GM12892 (cell line): ENCODE results near the gene C19orf44.

Experiments used
- POLR2A ChIP-seq: IDR thresholded peaks from 2 replicates; pipeline ENCODE4 v1.6.1; 2011; ENCODE audit warnings: low read depth, low read length, control low read depth
- POLR2AphosphoS5 ChIP-seq: IDR thresholded peaks from 2 replicates; pipeline ENCODE4 v1.6.1; 2011; ENCODE audit warnings: low read depth, low read length, control low read depth

- TF ChIP-seq POLR2A (no peak), POLR2AphosphoS5 (no peak)
Measured at GRCh38 chr19:16504271-16504670, 8.1 kb downstream of the C19orf44 start.
